Left lung (tissue), 10 donors: Measurements from ENCODE around the gene GSDMA. TPM values are rescaled to one million over a fixed set of nuclear protein-coding genes. Genes with fewer than 3 reads are reported as not detected.

ENCODE experiments used
- ATAC-seq: fragments of 200-7000 bp; cut with Tn5 transposase; one replicate; pipeline ENCODE4 v1.9.1; 2020; ENCODE audit warnings: moderate library complexity
- DNase-seq, 4 donors: peaks; one replicate each; pipeline ENCODE4 v3.0.0-alpha.2; 2013 to 2020
- H3K27ac ChIP-seq, 2 donors: fragments of 200-600 bp; sonication (generic) in 1 of 2; one replicate each; pipeline versions ENCODE4 v1.5.0 to v1.8.0; 2020 to 2021
- H3K27me3 ChIP-seq, 2 donors: fragments of 200-600 bp; sonication (generic) in 1 of 2; one replicate each; pipeline versions ENCODE4 v1.5.0 to v1.8.0; 2020 to 2021
- H3K36me3 ChIP-seq, 2 donors: fragments of 200-600 bp; sonication (generic) in 1 of 2; one replicate each; pipeline versions ENCODE4 v1.5.0 to v1.8.0; 2020 to 2021
- H3K4me1 ChIP-seq, 2 donors: fragments of 200-600 bp; one replicate each; pipeline ENCODE4 v1.8.0; 2021
- H3K4me3 ChIP-seq, 2 donors: fragments of 200-600 bp; sonication (generic) in 1 of 2; one replicate each; pipeline versions ENCODE4 v1.5.0 to v1.8.0; 2020 to 2021; ENCODE audit warnings: mild to moderate bottlenecking in 1 of 2
- H3K9me3 ChIP-seq, 2 donors: fragments of 200-600 bp; sonication (generic) in 1 of 2; one replicate each; pipeline versions ENCODE4 v1.5.0 to v1.8.0; 2020 to 2021
- intact Hi-C, 2 donors: fragments of 100-400 bp; cut with DNase I; formaldehyde crosslinking; loops; one replicate each; pipeline versions ENCODE4 v1.11.2 to v1.14.2; 2022
- polyA plus RNA-seq, 6 donors: library from polyadenylated mRNA; unstranded; fragments of 120-200 nt; gene quantifications; one replicate each; pipeline ENCODE4 v1.2.1, GENCODE V29; 2013; ENCODE audit not compliant: insufficient read length in 6 of 6
- total RNA-seq, 2 donors: library from RNA; stranded (reverse); fragmentation: NEBNext Ultra II Directional; extraction: Animal tissue kit (Norgen Biotek cat#: 25700); gene quantifications; one replicate each; pipeline ENCODE4 v1.2.1, GENCODE V29; 2021
- TF ChIP-seq, protein P1 (sequence below), 2 donors: fragments of 200-600 bp; sonication (generic) in 1 of 2; IDR thresholded peaks; one replicate each; pipeline versions ENCODE4 v1.5.0 to v1.8.0; 2021; ENCODE audit warnings: antibody characterized with exemption in 2 of 2
- donor health status: DM: no; HTN: yes; CAD: no.
- donor health status: DM: no; HTN: no; CAD: no.

GSDMA gene
- total and polyA plus RNA-seq, 8 donors = 0.57 to 1.3 (median 0.87) TPM; not detected in 1

DNA sequence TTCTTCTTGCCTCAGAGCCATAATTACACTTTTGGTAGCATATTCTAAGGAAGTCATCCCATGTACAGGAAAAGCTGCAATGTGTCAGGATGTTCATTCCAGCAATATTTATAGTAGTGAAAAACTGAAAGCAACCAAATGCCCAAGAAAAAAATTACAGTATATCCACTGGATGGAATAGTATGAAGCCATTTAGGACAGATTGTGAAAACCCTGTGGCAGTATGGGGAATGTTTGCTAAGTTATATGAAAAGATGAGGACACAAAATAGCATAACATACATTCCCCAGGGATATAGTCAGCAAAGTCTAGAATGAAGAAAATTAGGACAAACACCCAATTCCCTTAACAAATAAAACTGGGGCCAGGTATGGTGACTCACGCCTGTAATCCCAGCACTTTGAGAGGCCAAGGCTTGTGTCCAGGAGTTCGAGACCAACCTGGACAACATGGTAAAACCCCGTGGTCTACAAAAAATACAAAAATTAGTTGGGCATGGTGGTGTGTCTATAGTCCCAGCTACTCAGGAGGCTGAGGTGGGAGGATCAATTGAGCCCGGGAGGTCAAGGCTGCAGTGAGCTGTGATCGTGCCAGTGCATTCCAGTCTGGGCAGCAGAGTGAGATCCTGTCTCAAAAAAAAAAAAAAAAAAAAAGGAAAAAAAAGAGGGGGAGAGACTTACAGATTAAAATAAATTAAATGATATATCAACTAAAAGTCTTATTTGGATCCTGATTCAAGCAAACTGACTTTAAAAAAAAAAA lies 33.0 kb upstream of the GSDMA start:
- DNase-seq (no peak), ATAC-seq (no peak)
- Histone ChIP-seq H3K4me1 (peaks cover 28 to 44% of the 10 kb centered on the region in 2 donors), H3K9me3 (no peaks in the 10 kb centered on the region), H3K27me3 (no peaks in the 10 kb centered on the region), H3K36me3 (no peaks in the 10 kb centered on the region), H3K4me3 (no peak overlapping the region), H3K27ac (peak overlapping the region; percentile 83 to 88)
- intact Hi-C loops = no loop called here
- TF ChIP-seq, protein P1, sequence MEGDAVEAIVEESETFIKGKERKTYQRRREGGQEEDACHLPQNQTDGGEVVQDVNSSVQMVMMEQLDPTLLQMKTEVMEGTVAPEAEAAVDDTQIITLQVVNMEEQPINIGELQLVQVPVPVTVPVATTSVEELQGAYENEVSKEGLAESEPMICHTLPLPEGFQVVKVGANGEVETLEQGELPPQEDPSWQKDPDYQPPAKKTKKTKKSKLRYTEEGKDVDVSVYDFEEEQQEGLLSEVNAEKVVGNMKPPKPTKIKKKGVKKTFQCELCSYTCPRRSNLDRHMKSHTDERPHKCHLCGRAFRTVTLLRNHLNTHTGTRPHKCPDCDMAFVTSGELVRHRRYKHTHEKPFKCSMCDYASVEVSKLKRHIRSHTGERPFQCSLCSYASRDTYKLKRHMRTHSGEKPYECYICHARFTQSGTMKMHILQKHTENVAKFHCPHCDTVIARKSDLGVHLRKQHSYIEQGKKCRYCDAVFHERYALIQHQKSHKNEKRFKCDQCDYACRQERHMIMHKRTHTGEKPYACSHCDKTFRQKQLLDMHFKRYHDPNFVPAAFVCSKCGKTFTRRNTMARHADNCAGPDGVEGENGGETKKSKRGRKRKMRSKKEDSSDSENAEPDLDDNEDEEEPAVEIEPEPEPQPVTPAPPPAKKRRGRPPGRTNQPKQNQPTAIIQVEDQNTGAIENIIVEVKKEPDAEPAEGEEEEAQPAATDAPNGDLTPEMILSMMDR (IDR thresholded peaks at IDR 0.05) = no peak

DNA sequence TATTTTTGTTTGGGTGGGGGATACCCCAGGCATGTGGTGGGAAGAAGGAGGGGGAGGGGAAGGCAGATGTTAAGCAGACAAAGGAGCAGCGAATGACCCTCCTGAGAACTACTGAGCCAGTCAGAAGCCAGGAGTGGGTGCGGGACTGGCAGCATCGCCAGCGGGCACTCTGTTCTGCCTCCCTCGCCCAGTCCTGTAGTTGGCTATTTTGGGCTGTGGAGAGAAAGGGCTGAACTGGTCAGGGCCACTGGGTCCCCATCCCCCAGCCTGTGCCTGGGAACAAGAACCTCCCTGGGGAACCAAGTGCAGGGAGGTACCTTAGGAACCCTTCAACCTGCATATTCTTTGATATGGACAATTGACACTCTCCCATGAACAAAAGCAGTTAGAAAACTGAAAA lies 28.9 kb upstream of the GSDMA start:
- H3K27me3 ChIP-seq = no peaks in the 10 kb centered on the region
- H3K4me1 ChIP-seq = peaks cover 10% of the 10 kb centered on the region in 2 donors
- no peaks in the 10 kb centered on the region for H3K36me3 ChIP-seq
- H3K9me3 ChIP-seq = no peaks in the 10 kb centered on the region
- no peak for ATAC-seq
- DNase-seq = peak in 1 of 4 donors; percentile 17
- intact Hi-C loops = no loop called here
- no peak overlapping the region for H3K4me3 ChIP-seq
- H3K27ac ChIP-seq = no peak overlapping the region
- TF ChIP-seq, protein P1 (IDR thresholded peaks at IDR 0.05) = no peak

GRCh38 chr17:39934324-39934723 lies 28.5 kb upstream of the GSDMA start:
- Histone ChIP-seq H3K4me3 (no peak overlapping the region), H3K9me3 (no peaks in the 10 kb centered on the region), H3K4me1 (peaks cover 6 to 7% of the 10 kb centered on the region in 2 donors), H3K27ac (no peak overlapping the region), H3K27me3 (no peaks in the 10 kb centered on the region), H3K36me3 (no peaks in the 10 kb centered on the region)
- ATAC-seq = no peak
- no peak for DNase-seq
- TF ChIP-seq, protein P1 (IDR thresholded peaks at IDR 0.05) = no peak
- intact Hi-C loops = no loop called here

- Histone ChIP-seq H3K4me3 (no peak overlapping the region), H3K27me3 (no peaks in the 10 kb centered on the region), H3K4me1 (no peaks in the 10 kb centered on the region), H3K9me3 (no peaks in the 10 kb centered on the region), H3K36me3 (no peaks in the 10 kb centered on the region), H3K27ac (no peak overlapping the region)
- intact Hi-C loops = no loop called here
- TF ChIP-seq, protein P1 (IDR thresholded peaks at IDR 0.05) = no peak
- DNase-seq (peak in 1 of 4 donors; percentile 12), ATAC-seq (no peak)
Measured at GRCh38 chr17:39935909-39936308, 26.9 kb upstream of the GSDMA start.

DNA sequence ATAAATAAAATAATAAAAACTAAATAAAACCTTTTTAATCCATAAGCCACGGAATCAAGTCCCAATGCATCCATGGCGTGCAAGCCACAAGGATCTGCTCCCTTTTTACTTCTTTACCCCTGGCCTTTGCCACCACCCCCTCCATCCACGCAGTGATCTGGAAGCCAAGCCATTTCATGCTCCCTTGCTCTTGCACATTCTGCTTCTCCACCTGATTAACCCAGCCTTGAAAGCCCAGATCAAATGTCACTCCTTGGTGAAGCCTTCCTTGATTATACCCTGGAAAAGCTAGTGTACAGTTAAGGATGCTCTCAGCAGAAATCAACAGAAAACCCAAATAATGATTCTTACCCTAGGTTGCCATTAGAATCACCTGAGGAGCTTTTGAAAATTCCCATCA lies 25.4 kb upstream of the GSDMA start:
- TF ChIP-seq, protein P1 (IDR thresholded peaks at IDR 0.05) = no peak
- Histone ChIP-seq H3K4me3 (no peak overlapping the region), H3K27ac (no peak overlapping the region), H3K4me1 (no peaks in the 10 kb centered on the region), H3K27me3 (no peaks in the 10 kb centered on the region), H3K9me3 (no peaks in the 10 kb centered on the region), H3K36me3 (no peaks in the 10 kb centered on the region)
- ATAC-seq = no peak
- intact Hi-C loops = no loop called here
- no peak for DNase-seq
